Stimulated activated CD4-positive, alpha-beta T cell treated with anti-CD3 and anti-CD28 coated beads, Interleukin-12 subunit alpha, Interleukin-12 subunit beta, amount 100 ng/mL, for 4 hours (primary cell): ENCODE data around the gene PINLYP.

Experiments
- DNase-seq: peaks from one replicate; pipeline ENCODE4 v3.0.0-alpha.2; 2020

PINLYP gene

DNA sequence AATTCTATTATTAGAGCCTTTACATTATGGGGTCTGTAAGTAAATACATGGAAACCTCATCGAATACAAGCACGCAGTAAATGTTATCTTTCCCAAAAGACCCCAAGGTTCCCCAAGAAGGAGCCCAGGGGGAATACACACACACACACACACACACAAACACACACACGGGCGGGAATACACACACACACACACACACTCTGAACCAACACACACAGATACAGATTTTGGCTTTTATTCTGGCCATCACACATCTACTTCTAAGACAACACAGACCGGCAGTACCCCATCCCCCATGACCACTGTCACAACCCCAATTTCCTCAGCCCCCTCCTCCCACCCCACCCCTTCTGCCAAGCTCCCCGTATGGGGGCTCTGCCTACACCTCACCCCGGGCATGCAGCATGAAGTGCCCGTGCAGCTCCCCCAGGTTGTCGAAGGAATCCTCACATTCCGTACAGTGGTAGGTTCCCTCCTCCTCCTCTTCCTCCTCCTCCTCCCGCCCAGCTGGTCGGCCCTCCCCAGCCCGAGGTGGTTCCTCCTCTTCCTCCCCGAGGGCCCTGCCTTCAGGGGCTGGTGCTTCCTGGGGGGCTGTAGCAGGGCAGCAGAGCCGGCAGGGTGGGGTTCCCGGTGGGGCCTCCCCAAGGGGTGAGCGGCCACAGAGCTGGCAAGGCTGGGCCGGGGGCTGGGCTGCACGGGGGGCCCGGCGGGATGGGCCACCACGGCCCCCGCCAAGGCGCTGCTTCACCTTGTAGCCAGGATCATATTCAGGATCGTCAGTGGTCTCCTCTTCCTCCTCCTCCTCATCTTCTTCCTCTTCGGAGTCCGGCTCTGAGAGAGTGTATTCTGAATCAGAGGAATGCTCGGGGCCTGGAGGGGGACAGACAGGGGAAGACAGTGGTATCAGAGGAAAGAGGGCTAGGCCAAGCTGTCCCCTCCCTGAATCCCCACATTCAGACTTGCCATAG lies 31.9 kb downstream of the PINLYP start:
- DNase-seq: no peak

DNA sequence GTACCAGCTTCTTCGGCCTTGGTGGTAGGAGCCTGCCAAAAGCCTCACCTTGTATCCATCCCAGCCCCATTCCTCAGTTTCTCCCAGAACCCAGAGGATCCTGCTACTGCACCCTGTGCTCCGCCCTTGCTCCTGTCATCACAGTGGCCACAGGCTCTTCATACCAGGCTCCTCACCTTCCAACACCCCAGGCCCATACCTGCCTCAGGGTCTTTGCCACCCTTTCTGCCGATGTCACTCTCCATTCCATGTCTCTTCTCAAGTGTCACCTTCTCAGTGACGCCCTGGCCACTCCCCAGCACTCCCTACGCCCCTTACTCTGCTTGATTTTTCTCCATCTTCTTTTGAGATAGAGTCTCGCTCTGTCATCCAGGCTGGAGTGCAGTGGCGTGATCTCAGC lies 34.3 kb downstream of the PINLYP start:
- DNase-seq: no peak

DNA sequence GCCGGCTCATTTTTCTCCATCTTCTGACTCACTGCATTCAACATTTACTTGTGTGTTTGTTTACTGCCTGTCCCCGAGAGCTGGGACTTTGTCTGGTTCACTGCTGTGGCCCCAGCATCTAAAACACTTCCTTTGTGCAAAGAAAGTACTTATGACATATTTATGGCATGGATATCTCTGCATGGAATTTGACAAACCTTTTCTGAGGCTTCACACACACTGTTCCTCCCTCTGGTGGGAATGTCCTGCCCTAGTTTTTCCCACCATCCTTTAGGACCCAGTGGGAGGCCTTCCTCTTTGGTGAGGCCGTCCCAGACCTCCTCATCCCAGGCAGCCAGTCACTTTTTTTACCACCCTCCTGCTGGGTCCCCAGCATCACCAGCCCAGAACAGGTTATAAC lies 34.9 kb downstream of the PINLYP start:
- no peak for DNase-seq

DNA sequence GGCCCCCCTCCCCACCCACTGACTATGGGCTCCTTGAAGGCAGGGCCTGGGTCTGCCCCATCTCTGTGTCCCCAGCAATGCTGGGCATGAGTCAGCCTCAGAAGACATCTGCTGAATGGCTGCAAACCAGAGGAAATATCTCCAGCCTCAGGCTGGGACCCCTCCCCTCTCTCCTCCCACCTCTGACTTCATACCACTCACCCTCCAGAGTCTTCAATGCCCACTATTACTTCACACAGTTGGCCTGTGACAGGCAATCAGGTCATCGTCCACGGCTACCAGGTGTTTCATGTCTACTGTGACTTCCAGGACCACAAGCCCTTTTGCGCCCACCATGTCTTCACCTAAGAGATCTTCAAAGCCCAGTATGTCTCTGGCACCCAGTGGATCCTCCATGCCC lies 36.2 kb downstream of the PINLYP start, which contains the start of gene SRRM5:
TSS of gene SRRM5 (plus strand) at position 301 of the 400 bp plus-strand sequence. CDS start at position 335, 34 bp downstream.
- no peak for DNase-seq

DNA sequence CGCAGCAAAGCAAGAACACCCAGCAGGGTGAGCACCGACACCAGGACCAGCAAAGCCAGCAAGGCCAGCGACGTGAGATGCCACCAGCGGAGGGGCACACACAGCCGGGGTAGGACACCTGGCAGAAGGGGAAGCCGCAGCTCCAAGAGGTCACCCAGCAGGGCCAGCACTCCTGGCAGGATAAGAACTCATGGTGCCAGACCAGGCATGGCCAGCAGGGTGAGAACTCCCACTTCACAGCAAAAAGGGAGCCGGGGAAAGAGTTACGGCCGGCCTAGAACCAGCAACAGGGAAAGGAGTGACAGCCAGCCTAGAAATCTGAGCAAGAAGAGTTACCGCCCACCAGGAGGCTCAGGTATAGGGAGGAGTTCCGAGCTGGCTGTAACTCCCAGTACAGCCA lies 36.8 kb downstream of the PINLYP start:
- DNase-seq: no peak

DNA sequence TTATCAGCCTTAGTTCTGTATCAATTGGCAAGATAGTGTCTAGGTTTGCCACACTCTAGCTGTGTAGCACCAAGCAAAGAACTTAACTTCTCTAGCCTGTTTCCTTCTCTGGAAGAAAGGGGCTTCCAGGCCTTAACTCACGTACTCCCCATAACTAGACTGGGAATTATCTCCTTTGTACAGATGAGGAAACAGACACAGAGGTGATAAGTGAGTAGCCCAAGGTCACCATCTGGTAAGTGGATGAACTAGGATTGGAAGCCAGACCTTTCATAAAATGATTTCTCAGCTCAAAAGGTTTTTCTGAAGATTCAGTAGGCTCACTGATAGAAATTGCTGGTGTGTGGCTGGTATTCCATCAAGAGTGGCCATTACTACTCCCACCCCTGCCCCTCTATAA lies 40.7 kb downstream of the PINLYP start:
- no peak for DNase-seq

DNA sequence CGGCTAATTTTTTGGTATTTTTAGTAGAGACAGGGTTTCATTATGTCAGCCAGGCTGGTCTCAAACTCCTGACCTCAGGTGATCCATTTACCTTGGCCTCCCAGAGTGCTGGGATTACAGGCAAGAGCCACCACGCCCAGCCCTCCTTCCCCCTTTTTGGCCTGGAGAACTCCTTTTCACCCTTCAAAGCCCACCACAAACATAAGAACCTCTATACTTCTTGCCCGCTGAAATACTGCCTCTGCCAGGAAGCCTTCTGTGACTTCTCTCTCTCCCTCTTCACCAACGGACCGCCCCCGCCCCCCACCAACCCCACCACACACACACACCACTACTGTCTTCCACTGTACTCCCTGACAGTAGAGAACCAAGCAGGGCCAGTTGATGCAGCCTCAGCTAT lies 41.4 kb downstream of the PINLYP start:
- DNase-seq: no peak

DNA sequence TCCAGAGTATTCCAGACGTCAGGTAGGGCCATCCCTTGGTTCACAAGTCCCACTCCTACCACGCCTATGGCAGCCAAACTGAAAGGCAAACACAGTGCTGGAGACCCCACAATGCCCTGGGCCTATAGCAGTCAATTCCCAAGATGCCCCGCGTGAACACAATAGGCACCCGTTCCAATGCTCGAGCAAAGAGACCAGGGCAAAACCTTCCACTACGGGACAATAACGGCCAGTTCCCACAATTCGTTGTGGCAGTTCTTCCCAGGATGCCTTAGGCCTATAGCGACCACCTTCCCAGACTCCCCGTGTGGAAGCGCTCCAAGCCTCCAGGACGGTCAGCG lies 43.3 kb downstream of the PINLYP start:
- DNase-seq: peak; percentile 41

DNA sequence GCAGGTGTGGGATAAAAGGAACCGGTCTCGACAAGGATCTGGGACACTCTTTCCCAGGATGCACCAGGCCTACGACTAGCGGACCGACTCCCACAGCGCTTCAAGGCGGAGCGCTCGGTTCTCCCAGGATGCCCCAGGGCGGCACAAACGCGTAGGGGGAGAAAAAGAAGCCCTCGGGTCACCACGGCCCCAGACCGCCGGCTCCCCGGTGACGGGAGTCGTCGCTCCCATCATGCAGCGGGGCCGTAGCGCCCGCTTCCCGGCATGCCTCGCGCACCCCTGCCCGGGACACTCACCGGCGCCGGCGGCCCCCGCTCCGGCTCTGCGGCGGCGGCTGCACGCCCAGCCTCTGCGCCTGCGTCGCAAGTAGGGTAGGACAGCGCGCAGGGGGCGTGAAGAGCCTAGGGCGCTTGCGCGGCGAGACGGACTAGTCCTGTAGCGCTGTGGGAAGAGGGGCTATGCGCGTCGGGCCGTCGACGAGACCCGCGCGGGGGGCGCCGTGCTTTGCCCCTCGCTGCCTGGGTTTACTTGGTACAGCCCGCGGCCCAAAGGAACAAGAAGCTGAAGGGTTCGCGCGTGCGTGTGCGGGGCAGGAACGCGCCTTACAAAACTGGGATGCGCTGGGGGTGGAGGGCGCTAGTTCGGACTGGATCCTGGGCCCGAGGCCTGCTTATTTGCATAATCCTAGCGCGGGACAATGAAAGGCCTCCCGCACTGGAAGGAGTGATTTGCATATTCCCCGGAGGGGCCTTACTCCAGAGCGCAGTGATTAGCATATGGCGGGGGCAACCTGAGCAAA lies 43.9 kb downstream of the PINLYP start, which contains the start of gene ZNF428:
TSS of gene ZNF428 (minus strand) at position 368 of the 799 bp plus-strand sequence. CDS start 5,325 bp downstream, outside the sequence.
- DNase-seq: peak; percentile 83

DNA sequence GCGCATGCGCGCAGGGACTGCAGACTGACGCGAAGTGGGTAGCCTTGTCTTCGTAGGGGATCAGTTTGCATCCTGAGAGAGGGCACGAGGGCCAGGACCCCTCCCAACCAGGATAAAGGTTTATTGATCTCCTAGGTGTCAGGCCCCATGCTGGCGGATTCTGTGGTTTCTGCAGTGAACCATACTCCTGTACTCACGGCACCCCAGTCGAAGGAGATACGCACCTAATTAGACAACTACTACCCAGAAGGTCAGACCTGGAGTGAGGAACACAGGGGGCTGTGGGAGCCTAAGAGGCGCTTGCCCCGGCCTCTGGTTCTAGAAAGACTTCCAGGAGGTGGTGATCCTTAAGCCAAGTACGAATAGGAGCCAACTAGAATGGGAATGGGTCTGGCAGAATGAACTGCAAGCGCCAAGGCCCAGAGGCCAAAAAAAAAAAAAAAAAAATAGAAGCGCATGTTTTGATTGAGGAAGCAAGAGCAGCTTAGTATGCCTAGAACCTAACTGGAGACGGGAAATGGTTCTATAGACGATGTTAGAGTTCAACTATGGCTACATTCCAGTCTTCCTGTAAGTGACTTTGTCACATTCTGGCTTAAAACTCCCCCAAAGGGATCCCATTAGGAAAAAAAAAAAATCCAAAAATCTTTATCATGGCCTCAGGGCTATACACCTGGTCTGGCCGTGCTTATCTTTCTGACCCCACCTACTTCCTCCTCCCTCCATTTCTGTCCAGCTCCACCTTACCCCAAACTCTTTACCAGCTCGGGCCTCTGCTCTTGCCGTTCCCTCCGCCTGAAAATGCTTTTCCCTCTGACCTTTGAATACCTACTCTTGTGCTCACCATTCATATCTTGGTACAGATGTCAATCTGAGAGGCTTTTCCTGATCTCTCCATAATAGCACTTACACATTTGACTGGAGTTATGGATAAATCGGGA lies 44.7 kb downstream of the PINLYP start:
- peak; percentile 82 for DNase-seq

DNA sequence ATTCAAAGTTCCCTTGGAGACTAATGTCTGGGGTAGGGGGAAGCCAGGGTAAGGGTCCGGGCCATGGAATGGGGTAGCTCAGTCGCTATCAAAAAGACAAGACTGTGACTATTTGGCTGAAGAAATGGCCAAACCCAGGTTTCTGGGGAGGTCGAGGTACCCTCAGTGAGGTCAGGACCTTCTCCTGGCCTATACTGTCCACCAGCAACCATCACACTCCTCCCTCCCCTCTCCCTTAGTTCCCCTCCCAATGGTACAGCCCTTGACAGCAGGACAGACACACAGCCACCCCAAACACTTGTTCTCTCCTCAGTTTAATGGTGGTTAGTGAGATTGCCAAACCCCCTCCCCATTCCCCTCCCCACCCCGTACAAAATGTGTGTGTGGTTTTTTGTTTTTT lies 46.5 kb downstream of the PINLYP start:
- DNase-seq: no peak

DNA sequence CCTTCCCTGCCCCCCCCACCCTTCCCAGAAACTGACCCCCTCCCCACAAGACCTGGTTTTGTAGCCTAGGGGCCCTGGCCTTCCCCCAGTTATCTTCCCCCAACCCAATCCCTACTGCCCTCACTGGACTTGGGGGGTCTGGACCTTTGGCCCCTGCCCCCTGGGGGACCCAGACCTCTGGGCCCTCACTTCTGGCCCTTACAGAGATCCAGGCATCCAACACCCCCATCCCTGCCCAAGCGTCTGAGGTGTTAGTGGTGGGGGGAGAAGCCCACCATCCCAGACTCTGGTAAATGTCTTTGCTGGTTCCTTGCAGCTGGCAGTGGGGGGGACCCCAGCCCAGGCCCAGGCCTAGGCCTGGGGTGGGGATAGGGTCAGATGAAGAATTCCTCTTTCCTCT lies 47.4 kb downstream of the PINLYP start:
- DNase-seq: no peak

DNA sequence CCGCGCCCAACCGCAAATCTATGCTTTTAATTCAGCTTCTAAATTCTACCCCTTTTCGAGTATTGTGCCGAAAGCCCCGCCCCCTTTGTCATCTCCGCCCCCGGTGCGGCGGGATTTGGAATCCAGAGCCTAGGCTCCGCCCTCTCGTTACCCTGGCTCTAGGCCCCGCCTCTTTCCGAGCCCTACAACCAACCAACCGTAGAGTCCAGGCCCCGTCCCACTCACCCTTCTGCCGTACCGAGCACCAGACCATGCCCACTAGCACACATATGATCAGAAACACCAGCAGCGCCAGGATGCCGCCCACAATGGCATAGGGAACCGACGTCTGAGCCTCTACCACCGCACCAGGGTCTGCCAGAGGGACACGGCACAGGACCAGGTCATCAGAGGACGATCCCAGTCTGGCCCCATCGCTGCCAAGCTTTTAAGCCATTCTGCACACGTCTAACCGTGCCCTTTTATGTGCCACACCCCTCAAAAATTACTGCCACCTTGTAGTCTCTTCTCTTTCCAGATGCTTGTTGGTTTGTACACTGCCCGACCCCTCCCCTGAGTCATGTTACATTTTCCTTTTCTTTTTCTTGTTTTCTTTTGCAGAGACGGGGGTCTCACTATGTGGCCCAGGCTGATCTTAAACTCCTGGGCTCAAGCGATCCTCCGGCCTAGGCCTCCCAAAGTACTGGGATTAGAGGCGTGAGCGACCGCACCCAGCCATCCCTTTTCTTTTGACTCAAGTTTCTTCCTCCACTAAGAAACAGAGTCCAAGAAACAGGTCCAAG lies 48.5 kb downstream of the PINLYP start:
- no peak for DNase-seq

DNA sequence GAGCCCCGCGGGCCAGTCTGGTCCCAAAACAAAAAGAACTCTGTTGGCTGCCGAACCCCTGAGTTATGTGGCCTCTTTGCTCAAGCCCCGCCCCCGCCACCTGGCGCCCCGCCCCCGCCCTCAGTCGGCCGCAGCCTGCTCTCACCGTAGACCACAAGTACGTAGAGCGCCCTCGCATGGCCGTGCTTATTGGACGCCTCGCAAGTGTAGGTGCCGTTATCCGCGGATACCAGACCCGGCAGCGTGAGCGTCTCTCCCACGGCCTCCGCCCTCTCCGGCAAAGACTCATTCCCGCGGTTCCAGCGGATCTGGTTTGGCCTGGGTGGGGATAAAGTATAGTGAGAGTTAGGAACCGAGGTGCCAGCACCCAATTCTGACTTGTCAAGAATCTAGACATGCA lies 49.3 kb downstream of the PINLYP start:
- DNase-seq: peak; percentile 83

DNA sequence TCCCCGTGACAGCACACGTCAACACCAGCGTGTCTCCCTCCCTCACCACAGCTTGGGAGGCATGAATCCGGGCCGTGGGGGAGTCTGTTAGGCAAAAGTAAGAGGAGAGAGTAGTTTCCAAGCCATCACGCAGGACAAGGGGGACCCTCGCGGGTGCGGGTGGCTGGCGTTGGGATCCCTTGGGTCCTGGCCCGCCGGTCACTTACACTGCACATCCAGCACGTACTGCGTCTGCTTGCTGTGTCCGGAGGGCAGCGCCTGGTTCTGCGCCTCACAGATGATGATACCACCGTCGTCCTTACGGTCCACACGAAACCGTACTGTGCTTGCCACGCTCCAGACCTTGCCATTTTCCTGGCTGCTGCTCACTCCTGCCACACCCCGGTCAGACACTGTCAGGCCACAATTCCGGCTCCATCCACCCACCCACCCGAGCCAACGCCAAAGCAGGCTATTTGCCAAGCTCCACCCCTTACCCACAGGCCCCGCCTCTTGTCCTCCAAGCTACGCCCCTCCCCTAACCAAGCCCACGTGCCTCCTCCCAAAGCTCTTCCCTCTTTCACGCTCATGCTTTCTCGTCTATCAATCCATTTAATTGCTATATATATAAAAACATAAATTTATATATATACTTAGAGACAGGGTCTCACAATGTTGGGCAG lies 50.4 kb downstream of the PINLYP start:
- no peak for DNase-seq

DNA sequence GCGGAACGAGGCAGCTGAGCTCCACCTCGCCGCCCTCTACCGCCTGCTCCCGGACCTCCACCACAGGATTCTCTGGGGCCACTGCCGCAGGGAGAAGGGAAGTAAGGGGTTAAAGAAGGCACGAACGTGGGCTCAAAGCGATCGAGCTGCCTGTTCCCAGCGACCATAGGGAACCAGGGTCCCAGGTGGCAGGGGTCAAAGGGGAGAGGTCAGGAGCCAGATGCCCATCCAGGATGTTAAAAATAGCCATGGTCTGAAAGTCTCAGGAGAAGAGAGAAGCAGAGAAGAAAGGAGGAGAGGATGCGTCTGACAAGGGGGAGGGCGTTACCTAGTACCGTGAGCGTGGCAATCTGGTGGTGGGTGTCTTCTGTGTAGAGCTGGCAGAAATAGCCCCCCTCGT lies 51.2 kb downstream of the PINLYP start:
- no peak for DNase-seq

DNA sequence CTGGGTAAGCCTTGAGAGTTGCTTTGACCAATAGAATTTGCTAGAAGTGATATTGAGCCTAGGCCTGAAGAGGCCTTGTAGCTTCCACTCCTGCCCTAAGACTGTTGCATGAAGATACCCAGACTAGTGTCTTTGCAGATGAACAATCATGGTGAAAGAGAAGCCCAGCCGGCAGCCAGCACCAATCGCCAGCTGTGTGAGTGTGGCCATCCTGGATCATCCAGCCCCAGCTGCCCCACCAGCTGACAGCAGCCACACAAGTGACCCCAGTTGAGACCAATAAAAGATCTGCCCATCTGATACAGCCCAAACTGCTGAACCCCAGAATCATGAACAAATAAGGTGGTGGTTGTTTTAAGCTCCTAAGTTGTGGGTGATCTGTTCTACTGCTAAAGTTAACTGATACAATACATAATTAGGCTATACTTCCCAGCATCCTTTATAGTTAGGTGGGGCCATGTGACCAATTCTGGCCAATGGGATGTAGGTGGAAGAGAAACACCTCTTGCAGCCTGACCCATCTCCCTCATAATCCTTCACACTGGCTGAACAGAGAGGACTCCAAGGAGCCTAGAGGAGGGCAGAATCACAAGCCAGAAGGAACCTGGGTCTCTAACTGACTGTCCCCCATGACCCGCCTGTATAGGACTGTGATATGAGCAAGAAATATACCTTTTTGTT lies 53.2 kb downstream of the PINLYP start:
- DNase-seq: no peak

DNA sequence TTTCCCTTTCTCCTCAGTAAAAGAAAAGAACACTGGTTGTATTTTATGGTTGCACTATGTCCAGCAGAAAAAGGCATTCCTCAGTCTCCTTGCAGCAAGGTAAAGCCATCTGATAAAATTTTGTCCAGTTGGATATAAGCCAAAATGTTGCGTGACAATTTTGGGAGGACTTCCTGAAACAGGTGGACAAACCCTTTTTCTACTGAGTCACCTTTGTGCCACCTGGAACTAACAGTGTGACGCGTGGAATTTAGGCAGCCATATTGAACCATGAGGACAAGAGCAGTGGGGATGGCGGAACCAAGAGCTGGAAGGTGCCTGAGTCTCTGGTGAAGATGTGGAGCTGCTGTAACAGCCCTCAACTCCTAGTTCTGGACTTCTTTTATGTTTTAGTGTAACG lies 55.9 kb downstream of the PINLYP start:
- DNase-seq: no peak
